HG03280 (cell line): ENCODE data around the gene DOCK9.

Experiments used
- ATAC-seq: cut with Tn5 transposase; IDR thresholded peaks from one replicate; pipeline ENCODE4 v1.9.1; 2021; ENCODE audit warnings: mild to moderate bottlenecking, moderate library complexity; ENCODE audit not compliant: unreplicated experiment

DOCK9 gene

GRCh38 chr13:98998831-98999638 lies 21.2 kb upstream of the DOCK9 start:
- no peak for ATAC-seq

- ATAC-seq: no peak
Measured at GRCh38 chr13:98997738-98998641, 20.1 kb upstream of the DOCK9 start.

GRCh38 chr13:98997011-98997730 lies 19.3 kb upstream of the DOCK9 start:
- no peak for ATAC-seq

- no peak for ATAC-seq
Measured at GRCh38 chr13:98996046-98996445, 18.2 kb upstream of the DOCK9 start.

- ATAC-seq: no peak
Measured at GRCh38 chr13:98994896-98995295, 17.0 kb upstream of the DOCK9 start.

- no peak for ATAC-seq
Measured at GRCh38 chr13:98994080-98994479, 16.2 kb upstream of the DOCK9 start.

GRCh38 chr13:98992355-98992754 lies 14.5 kb upstream of the DOCK9 start:
- no peak for ATAC-seq

GRCh38 chr13:98990701-98991100 lies 12.8 kb upstream of the DOCK9 start:
- ATAC-seq: no peak

GRCh38 chr13:98989469-98990235 lies 11.8 kb upstream of the DOCK9 start:
- ATAC-seq: no peak

- ATAC-seq: no peak
Measured at GRCh38 chr13:98988780-98989179, 10.9 kb upstream of the DOCK9 start.

- ATAC-seq: no peak
Measured at GRCh38 chr13:98988277-98988676, 10.4 kb upstream of the DOCK9 start.

- ATAC-seq: no peak
Measured at GRCh38 chr13:98987275-98987674, 9.4 kb upstream of the DOCK9 start.

- ATAC-seq: no peak
Measured at GRCh38 chr13:98986226-98986846, 8.5 kb upstream of the DOCK9 start.

GRCh38 chr13:98985591-98985990 lies 7.7 kb upstream of the DOCK9 start:
- ATAC-seq: no peak

- ATAC-seq: no peak
Measured at GRCh38 chr13:98984983-98985382, 7.1 kb upstream of the DOCK9 start.

GRCh38 chr13:98984118-98984517 lies 6.3 kb upstream of the DOCK9 start:
- ATAC-seq: no peak

GRCh38 chr13:98983182-98983581 lies 5.3 kb upstream of the DOCK9 start:
- no peak for ATAC-seq

GRCh38 chr13:98981369-98982080 lies 3.7 kb upstream of the DOCK9 start:
- no peak for ATAC-seq

GRCh38 chr13:98979012-98979660 lies 1.3 kb upstream of the DOCK9 start:
- ATAC-seq: no peak
